H1 (cell line): ENCODE measurements around the gene NFE2L2. TPM values are rescaled to one million over a fixed set of nuclear protein-coding genes. Genes with fewer than 3 reads are reported as not detected.

Experiments used
- CTCF ChIA-PET: fragments of 300-600 bp; sonication (Branson Sonifier 250); formaldehyde crosslinking; loops from one replicate; lab custom pipeline; 2021; ENCODE audit not compliant: partially characterized antibody; lab: Charles Lee
- POLR2A ChIA-PET: fragments of 300-600 bp; sonication (Branson Sonifier 250); formaldehyde crosslinking; loops from one replicate; lab custom pipeline; 2021; ENCODE audit warnings: inconsistent platforms; ENCODE audit not compliant: partially characterized antibody; lab: Charles Lee
- DNase-seq, 2 experiments: peaks; one replicate each; pipeline versions ENCODE4 v3.0.0 to v3.0.0-alpha.2; 2010 to 2022; ENCODE audit warnings: low spot score in 2 of 2, low read depth in 1 of 2, mixed read lengths in 1 of 2
- FAIRE-seq: peaks from 2 replicates; lab custom pipeline; 2011; peaks lifted over from hg19 to GRCh38; lab: Jason Lieb, UNC
- H2AFZ ChIP-seq: 2 replicates; pipeline ENCODE4 v1.8.1; 2012; ENCODE audit warnings: low read length, inconsistent platforms
- H2AK5ac ChIP-seq: 2 replicates; pipeline ENCODE4 v1.6.1; 2013; ENCODE audit warnings: low read depth, low read length
- H2BK120ac ChIP-seq: replicated peaks from 2 replicates; pipeline ENCODE3; 2013; ENCODE audit warnings: low read depth, low read length, inconsistent platforms
- H2BK12ac ChIP-seq: 2 replicates; pipeline ENCODE4 v1.6.1; 2013; ENCODE audit warnings: low read depth, low read length
- H2BK15ac ChIP-seq: 2 replicates; pipeline ENCODE4 v1.6.1; 2013; ENCODE audit warnings: low read length
- H2BK20ac ChIP-seq: 2 replicates; pipeline ENCODE4 v1.6.1; 2013; ENCODE audit warnings: low read length
- H2BK5ac ChIP-seq: 2 replicates; pipeline ENCODE4 v1.6.1; 2013; ENCODE audit warnings: low read depth, low read length
- H3K14ac ChIP-seq: 2 replicates; pipeline ENCODE4 v1.6.1; 2013; ENCODE audit warnings: inconsistent platforms; ENCODE audit not compliant: insufficient read length
- H3K18ac ChIP-seq: 2 replicates; pipeline ENCODE4 v1.6.1; 2013; ENCODE audit warnings: low read length; ENCODE audit errors: extremely low read depth
- H3K23ac ChIP-seq: 2 replicates; pipeline ENCODE4 v1.6.1; 2013; ENCODE audit warnings: inconsistent platforms; ENCODE audit not compliant: insufficient read length
- H3K23me2 ChIP-seq: 2 replicates; pipeline ENCODE4 v1.6.1; 2013; ENCODE audit warnings: low read depth, low read length
- H3K27ac ChIP-seq: 2 replicates; pipeline ENCODE4 v1.6.1; 2011; ENCODE audit warnings: low read depth, low read length, inconsistent platforms
- H3K27me3 ChIP-seq, 4 experiments: replicated peaks in 1 of 4; 1 replicate in 1 of 4; 2 replicates in 3 of 4; pipeline versions ENCODE4 v1.6.1 to v1.8.1; 2011 to 2013; ENCODE audit warnings: low read length in 3 of 4, mild to moderate bottlenecking in 3 of 4, inconsistent platforms in 2 of 4, mixed read lengths in 2 of 4, moderate library complexity in 1 of 4; ENCODE audit not compliant: control insufficient read depth in 3 of 4, insufficient read depth in 3 of 4; ENCODE audit errors: extremely low read depth in 1 of 4
- H3K36me3 ChIP-seq, 4 experiments: 2 replicates each; pipeline versions ENCODE4 v1.6.1 to v1.8.1; 2011 to 2013; ENCODE audit warnings: mild to moderate bottlenecking in 4 of 4, low read length in 3 of 4, moderate library complexity in 2 of 4, control low read depth in 1 of 4, inconsistent platforms in 1 of 4; ENCODE audit not compliant: insufficient read depth in 4 of 4, control insufficient read depth in 2 of 4
- H3K4ac ChIP-seq: replicated peaks from 2 replicates; pipeline ENCODE3; 2013; ENCODE audit warnings: low read length, low read depth, mixed read lengths, inconsistent platforms; ENCODE audit not compliant: insufficient read length
- H3K4me1 ChIP-seq, 4 experiments: replicated peaks in 1 of 4; 1 replicate in 1 of 4; 2 replicates in 3 of 4; pipeline versions ENCODE4 v1.6.1 to v1.8.1; 2011 to 2013; ENCODE audit warnings: low read length in 3 of 4, inconsistent platforms in 2 of 4, mixed read lengths in 1 of 4; ENCODE audit not compliant: insufficient read depth in 4 of 4, control insufficient read depth in 3 of 4
- H3K4me2 ChIP-seq, 2 experiments: 2 replicates each; pipeline versions ENCODE4 v1.6.1 to v1.8.1; 2011 to 2013; ENCODE audit warnings: low read depth in 2 of 2, low read length in 2 of 2, control low read depth in 1 of 2, inconsistent platforms in 1 of 2, mild to moderate bottlenecking in 1 of 2; ENCODE audit not compliant: insufficient read depth in 1 of 2
- H3K4me3 ChIP-seq, 4 experiments: fragments of 200-600, 300-600 bp in 1 of 4; sonication (generic), shearing (Covaris generic), sonication (Bioruptor Twin) in 1 of 4; 2 replicates each; pipeline versions ENCODE4 v1.5.1 to v1.8.1; 2011 to 2016; ENCODE audit warnings: low read length in 4 of 4, low read depth in 3 of 4, control low read depth in 2 of 4, inconsistent platforms in 2 of 4, mild to moderate bottlenecking in 2 of 4, mixed read lengths in 1 of 4, moderate library complexity in 1 of 4; ENCODE audit not compliant: insufficient read depth in 2 of 4; ENCODE audit errors: extremely low read depth in 1 of 4
- H3K56ac ChIP-seq: replicated peaks from 2 replicates; pipeline ENCODE3; 2013; ENCODE audit warnings: low read depth, mild to moderate bottlenecking, mixed read lengths, low read length, inconsistent platforms; ENCODE audit not compliant: insufficient read length
- H3K79me1 ChIP-seq: 2 replicates; pipeline ENCODE4 v1.6.1; 2013; ENCODE audit warnings: low read depth, low read length, control low read depth
- H3K79me2 ChIP-seq, 2 experiments: 2 replicates each; pipeline versions ENCODE4 v1.6.1 to v1.8.1; 2012 to 2013; ENCODE audit warnings: low read length in 2 of 2, mild to moderate bottlenecking in 2 of 2, inconsistent platforms in 1 of 2; ENCODE audit not compliant: insufficient read depth in 2 of 2, control insufficient read depth in 1 of 2
- H3K9ac ChIP-seq, 4 experiments: replicated peaks in 1 of 4; 1 replicate in 1 of 4; 2 replicates in 3 of 4; pipeline versions ENCODE4 v1.6.1 to v1.8.1; 2011 to 2013; ENCODE audit warnings: low read depth in 3 of 4, low read length in 3 of 4, control low read depth in 2 of 4, mild to moderate bottlenecking in 2 of 4, moderate library complexity in 2 of 4, inconsistent platforms in 1 of 4; ENCODE audit errors: extremely low read depth in 1 of 4
- H3K9me3 ChIP-seq, 2 experiments: 2 replicates each; pipeline versions ENCODE4 v1.6.1 to v1.8.1; 2012 to 2013; ENCODE audit warnings: mild to moderate bottlenecking in 2 of 2, moderate library complexity in 2 of 2, control low read depth in 1 of 2, inconsistent platforms in 1 of 2, low read depth in 1 of 2, low read length in 1 of 2, mixed read lengths in 1 of 2; ENCODE audit not compliant: insufficient read depth in 2 of 2
- H4K20me1 ChIP-seq, 2 experiments: replicated peaks in 1 of 2; 2 replicates each; pipeline versions ENCODE3 to v1.8.1; 2011 to 2013; ENCODE audit warnings: inconsistent platforms in 2 of 2, low read length in 2 of 2, mild to moderate bottlenecking in 1 of 2; ENCODE audit not compliant: insufficient read depth in 2 of 2, control insufficient read depth in 1 of 2
- H4K5ac ChIP-seq: 2 replicates; pipeline ENCODE4 v1.6.1; 2013; ENCODE audit warnings: low read length, low read depth, mixed read lengths, inconsistent platforms; ENCODE audit not compliant: insufficient read length
- H4K8ac ChIP-seq: 2 replicates; pipeline ENCODE4 v1.8.0; 2013; ENCODE audit warnings: mild to moderate bottlenecking, moderate library complexity, low read length, inconsistent platforms; ENCODE audit not compliant: insufficient read depth; ENCODE audit errors: extremely low read depth
- H4K91ac ChIP-seq: replicated peaks from 2 replicates; pipeline ENCODE3; 2013; ENCODE audit warnings: low read length, mixed read lengths, inconsistent platforms; ENCODE audit not compliant: insufficient read length
- ASH2L ChIP-seq: fragments of 200-600, 300-600 bp; sonication (generic); IDR thresholded peaks from one replicate; pipeline ENCODE4 v1.7.1; 2017; ENCODE audit warnings: low read length
- BACH1 ChIP-seq: IDR thresholded peaks from 2 replicates; pipeline ENCODE4 v1.6.1; 2012; ENCODE audit warnings: low read length, improper control_type of control experiment
- BCL11A ChIP-seq, 2 experiments: IDR thresholded peaks; one replicate each; pipeline ENCODE4 v1.6.1; 2011; ENCODE audit warnings: low read depth in 2 of 2, low read length in 2 of 2, mild to moderate bottlenecking in 2 of 2
- CEBPB ChIP-seq: IDR thresholded peaks from 2 replicates; pipeline ENCODE4 v1.6.1; 2012; ENCODE audit warnings: low read depth, low read length
- HDAC2 ChIP-seq, 2 experiments: fragments of 300-600 bp in 1 of 2; sonication (generic) in 1 of 2; IDR thresholded peaks; 2 replicates each; pipeline ENCODE4 v1.6.1; 2011 to 2012; ENCODE audit warnings: low read depth in 2 of 2, low read length in 2 of 2, mild to moderate bottlenecking in 2 of 2, moderate library complexity in 2 of 2, borderline replicate concordance in 1 of 2, inconsistent platforms in 1 of 2
- HDAC6 ChIP-seq: IDR thresholded peaks from one replicate; pipeline ENCODE4 v1.7.1; 2012; ENCODE audit warnings: low read depth, mild to moderate bottlenecking, inconsistent platforms, low read length, moderate library complexity
- TBP ChIP-seq: IDR thresholded peaks from 2 replicates; pipeline ENCODE4 v1.6.1; 2011; ENCODE audit warnings: low read depth, low read length, improper control_type of control experiment
- ZNF274 ChIP-seq: IDR thresholded peaks from 2 replicates; pipeline ENCODE4 v1.7.0; 2012; ENCODE audit warnings: low read length, borderline replicate concordance; ENCODE audit errors: extremely low read depth
- WGBS, 2 experiments: shearing (Covaris generic) in 1 of 2; methylation state at CpG; one replicate each; pipeline versions ENCODE4 v1.1.6 to v1.1.7; 2013 to 2015; ENCODE audit warnings: low lambda C conversion rate in 2 of 2, mixed read lengths in 2 of 2, inconsistent platforms in 1 of 2, low coverage in 1 of 2, missing lambda C conversion rate in 1 of 2; ENCODE audit not compliant: insufficient replicate concordance in 2 of 2, insufficient coverage in 1 of 2, insufficient read length in 1 of 2; ENCODE audit errors: extremely low coverage in 1 of 2, missing lambda C conversion rate in 1 of 2; 5-methylcytosine and 5-hydroxymethylcytosine counted together
- polyA plus RNA-seq, 7 experiments: library from polyadenylated mRNA; depleted of rRNA in 3 of 7; stranded (reverse) in 5 of 7; unstranded in 2 of 7; fragments of >200 nt in 5 of 7; fragments of 200-250 nt in 2 of 7; gene quantifications; 1 replicate in 5 of 7; 2 replicates in 1 of 7; 4 replicates in 1 of 7; pipeline versions ENCODE4 v1.2.1 to v1.2.3, GENCODE V29; 2011 to 2013; ENCODE audit warnings: missing spikeins in 2 of 7, mixed read lengths in 2 of 7
- total RNA-seq: library from RNA; stranded (reverse); fragmentation: NEBNext Ultra II Directional; extraction: Animal tissue kit (Norgen Biotek cat#: 25700); gene quantifications from 2 replicates; pipeline ENCODE4 v1.2.1, GENCODE V29; 2021
- TF ChIP-seq, protein P1 (sequence below), 3 experiments: IDR thresholded peaks; 1 replicate in 2 of 3; 2 replicates in 1 of 3; pipeline versions ENCODE4 v1.5.1 to v1.6.1; 2011; ENCODE audit warnings: low read length in 3 of 3, mild to moderate bottlenecking in 3 of 3, inconsistent platforms in 2 of 3, low read depth in 1 of 3, moderate library complexity in 1 of 3; ENCODE audit not compliant: insufficient read depth in 1 of 3; ENCODE audit errors: control extremely low read depth in 1 of 3

NFE2L2 gene
- total and polyA plus RNA-seq, 2 of the 8 experiments (the other 6 are each of a cell fraction or from before 2014, with no cell fraction given) = 33.2 to 34.5 TPM

DNA sequence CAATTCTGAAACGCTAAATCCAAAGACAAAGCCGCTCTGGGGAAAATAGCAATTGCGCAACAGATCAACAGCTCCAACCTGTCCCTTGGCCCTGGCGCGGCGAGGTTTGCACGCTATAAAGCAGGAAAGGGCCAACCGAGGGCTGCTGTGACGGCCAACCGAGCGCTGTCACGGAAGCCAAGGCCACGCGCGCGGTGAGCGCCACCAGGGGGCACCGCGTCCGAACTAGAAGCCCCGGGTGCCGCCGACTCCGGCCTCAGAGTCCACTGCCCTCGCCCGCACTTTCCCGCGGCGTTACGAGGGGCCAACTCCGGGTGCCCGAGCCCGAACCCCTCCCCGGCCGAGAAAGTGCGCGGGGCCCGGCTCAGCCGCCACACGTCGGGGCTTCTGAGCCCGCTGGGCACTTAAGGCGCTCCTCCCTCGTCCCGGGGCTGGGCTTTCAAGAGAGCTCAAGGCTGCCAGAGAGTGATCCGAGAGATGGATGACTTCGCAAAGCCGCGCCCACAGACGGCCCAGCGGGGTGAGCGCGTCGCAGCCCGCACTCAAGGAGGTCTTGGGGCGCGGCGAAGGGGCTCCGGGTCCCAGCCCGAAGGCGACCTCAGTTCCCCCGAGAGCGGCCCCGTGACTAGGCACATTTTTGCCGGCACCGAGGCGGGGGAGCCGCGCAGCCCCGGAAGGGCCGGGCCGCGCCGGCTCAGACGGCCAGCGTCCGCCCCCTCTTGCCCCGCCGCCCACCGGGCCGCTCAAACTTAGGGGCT, 897 bp downstream of the NFE2L2 start:
- Histone ChIP-seq H3K18ac (peak overlapping the region; percentile 32; the same call in 1 of the 2 replicates), H4K8ac (peak overlapping the region; percentile 96), H3K23me2 (peaks cover 6% of the 10 kb centered on the region), H3K14ac (no peak overlapping the region), H4K5ac (peak overlapping the region; percentile 70), H3K27ac (peak overlapping the region; percentile 78; the same call in 1 of the 2 replicates), H2AFZ (no peak overlapping the region), H2AK5ac (no peak overlapping the region), H3K4me1 (peaks cover 0 to 2% (median 2%) of the 10 kb centered on the region in 4 experiments; a peak in 3 of 7 replicates), H3K4me3 (peak overlapping the region; percentile 71 to 82 (median 78)), H3K23ac (no peak overlapping the region), H2BK20ac (no peak overlapping the region), H2BK15ac (no peak overlapping the region), H3K4me2 (peak overlapping the region; percentile 61 to 69), H3K9me3 (no peaks in the 10 kb centered on the region), H3K9ac (peak overlapping the region; percentile 15 to 94 (median 86); a peak in 6 of 7 replicates), H3K27me3 (no peaks in the 10 kb centered on the region), H4K91ac (no peak overlapping the region), H2BK120ac (no peak overlapping the region), H3K79me2 (peaks cover 10 to 47% of the 10 kb centered on the region in 2 experiments), H2BK5ac (peak overlapping the region; percentile 81), H2BK12ac (no peak overlapping the region), H4K20me1 (peaks cover 3 to 4% of the 10 kb centered on the region in 2 experiments), H3K56ac (peak overlapping the region; percentile 59), H3K79me1 (no peaks in the 10 kb centered on the region), H3K4ac (no peak overlapping the region), H3K36me3 (no peaks in the 10 kb centered on the region)
- peak; percentile 44 to 88 for DNase-seq
- CTCF ChIA-PET = interaction anchor here (0.5 to 4.2 kb wide), 17 partner anchors 8 to 428 kb away, joined by 3 to 32 read pairs (median 5); no protein-coding TSS in a partner anchor
- POLR2A ChIA-PET = interaction anchor here (0.6 to 5.4 kb wide), 27 partner anchors 10 to 526 kb away, joined by 3 to 74 read pairs (median 7); partner anchors contain the start of genes AGPS and HNRNPA3
- FAIRE-seq = no peak
- WGBS, 2 experiments = 2% methylated on average over 72 of the region's 81 CpGs; no CpG with 5 or more reads in 1 of the 2 experiments
- TF ChIP-seq TBP (peak; percentile 36; the same call in 1 of the 2 replicates), CEBPB (peak; percentile 100), BCL11A (IDR thresholded peaks at IDR 0.05; ENCODE audit: low read depth in 2 of 2, low read length in 2 of 2) (no peak), HDAC2 (IDR thresholded peaks at IDR 0.05; ENCODE audit: borderline replicate concordance in 1 of 2, low read depth in 2 of 2, low read length in 2 of 2) (peak in 1 of 2 experiments; percentile 62; a peak in 1 of 4 replicates), HDAC6 (no peak), ASH2L (peak; percentile 45), BACH1 (peak; percentile 84), ZNF274 (no peak)
- TF ChIP-seq, protein P1, sequence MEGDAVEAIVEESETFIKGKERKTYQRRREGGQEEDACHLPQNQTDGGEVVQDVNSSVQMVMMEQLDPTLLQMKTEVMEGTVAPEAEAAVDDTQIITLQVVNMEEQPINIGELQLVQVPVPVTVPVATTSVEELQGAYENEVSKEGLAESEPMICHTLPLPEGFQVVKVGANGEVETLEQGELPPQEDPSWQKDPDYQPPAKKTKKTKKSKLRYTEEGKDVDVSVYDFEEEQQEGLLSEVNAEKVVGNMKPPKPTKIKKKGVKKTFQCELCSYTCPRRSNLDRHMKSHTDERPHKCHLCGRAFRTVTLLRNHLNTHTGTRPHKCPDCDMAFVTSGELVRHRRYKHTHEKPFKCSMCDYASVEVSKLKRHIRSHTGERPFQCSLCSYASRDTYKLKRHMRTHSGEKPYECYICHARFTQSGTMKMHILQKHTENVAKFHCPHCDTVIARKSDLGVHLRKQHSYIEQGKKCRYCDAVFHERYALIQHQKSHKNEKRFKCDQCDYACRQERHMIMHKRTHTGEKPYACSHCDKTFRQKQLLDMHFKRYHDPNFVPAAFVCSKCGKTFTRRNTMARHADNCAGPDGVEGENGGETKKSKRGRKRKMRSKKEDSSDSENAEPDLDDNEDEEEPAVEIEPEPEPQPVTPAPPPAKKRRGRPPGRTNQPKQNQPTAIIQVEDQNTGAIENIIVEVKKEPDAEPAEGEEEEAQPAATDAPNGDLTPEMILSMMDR (IDR thresholded peaks at IDR 0.05; ENCODE audit: control extremely low read depth in 1 of 3, insufficient read depth in 1 of 3, low read depth in 1 of 3, low read length in 3 of 3) = peak; percentile 47 to 57 (median 50); a peak in 3 of 4 replicates
